Fibroblast of mammary gland (primary cell): ENCODE measurements around the gene MAP3K14.

Experiments used
- DNase-seq: peaks from one replicate; pipeline ENCODE4 v3.0.0-alpha.2; 2010; ENCODE audit warnings: low read depth
- H3K4me3 ChIP-seq: 2 replicates; pipeline ENCODE4 v1.5.1; 2011; ENCODE audit warnings: low read depth, mild to moderate bottlenecking, low read length, moderate library complexity; ENCODE audit not compliant: control insufficient read depth
- TF ChIP-seq, protein P1 (sequence below): conservative IDR thresholded peaks from 2 replicates; pipeline ENCODE4 v1.5.1; 2011; ENCODE audit warnings: low read depth, low read length, inconsistent platforms; ENCODE audit not compliant: control insufficient read depth, insufficient read depth

Gene MAP3K14

DNA sequence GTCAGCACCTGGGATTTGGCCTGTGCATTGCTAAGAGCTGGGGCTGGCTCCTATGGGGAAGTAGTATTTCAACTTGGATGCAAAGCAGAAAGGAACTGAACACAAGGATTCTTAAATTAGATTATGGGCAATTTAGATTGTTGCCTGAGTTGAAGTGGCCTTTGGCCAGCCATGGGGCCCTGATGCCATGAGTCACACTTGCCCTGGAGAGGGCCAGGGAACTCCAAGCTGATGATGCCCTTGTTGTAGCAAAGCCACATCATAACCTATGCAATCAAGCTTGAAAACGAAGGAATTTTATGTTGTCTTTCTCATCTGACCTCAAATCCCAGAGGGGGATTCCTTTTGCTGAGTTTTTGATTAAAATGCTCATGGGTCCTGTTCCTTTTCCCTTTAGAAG is 51.0 kb downstream of the MAP3K14 start:
- TF ChIP-seq, protein P1, sequence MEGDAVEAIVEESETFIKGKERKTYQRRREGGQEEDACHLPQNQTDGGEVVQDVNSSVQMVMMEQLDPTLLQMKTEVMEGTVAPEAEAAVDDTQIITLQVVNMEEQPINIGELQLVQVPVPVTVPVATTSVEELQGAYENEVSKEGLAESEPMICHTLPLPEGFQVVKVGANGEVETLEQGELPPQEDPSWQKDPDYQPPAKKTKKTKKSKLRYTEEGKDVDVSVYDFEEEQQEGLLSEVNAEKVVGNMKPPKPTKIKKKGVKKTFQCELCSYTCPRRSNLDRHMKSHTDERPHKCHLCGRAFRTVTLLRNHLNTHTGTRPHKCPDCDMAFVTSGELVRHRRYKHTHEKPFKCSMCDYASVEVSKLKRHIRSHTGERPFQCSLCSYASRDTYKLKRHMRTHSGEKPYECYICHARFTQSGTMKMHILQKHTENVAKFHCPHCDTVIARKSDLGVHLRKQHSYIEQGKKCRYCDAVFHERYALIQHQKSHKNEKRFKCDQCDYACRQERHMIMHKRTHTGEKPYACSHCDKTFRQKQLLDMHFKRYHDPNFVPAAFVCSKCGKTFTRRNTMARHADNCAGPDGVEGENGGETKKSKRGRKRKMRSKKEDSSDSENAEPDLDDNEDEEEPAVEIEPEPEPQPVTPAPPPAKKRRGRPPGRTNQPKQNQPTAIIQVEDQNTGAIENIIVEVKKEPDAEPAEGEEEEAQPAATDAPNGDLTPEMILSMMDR = no peak
- no peak overlapping the region for H3K4me3 ChIP-seq
- peak; percentile 96 for DNase-seq

DNA sequence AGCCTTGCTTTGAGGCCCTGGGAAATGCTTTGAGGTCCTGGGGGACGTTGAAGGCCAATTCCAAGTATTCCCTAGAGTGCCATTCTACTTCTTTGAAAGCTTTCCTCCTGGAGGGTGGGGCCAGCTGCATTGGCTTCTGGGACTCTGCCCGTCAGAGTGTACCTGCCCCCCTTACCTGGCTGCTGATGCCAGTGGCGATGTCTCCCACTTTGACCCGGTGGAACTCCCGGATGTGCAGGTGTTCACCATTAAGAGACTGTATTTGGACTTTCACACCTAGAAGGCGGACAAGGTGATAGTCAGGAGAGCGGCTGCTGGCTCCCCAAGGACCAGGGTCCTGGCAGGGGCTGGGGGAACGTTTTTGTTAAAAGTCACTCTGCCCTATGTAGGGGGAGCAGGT is 51.8 kb downstream of the MAP3K14 start:
- no peak overlapping the region for H3K4me3 ChIP-seq
- TF ChIP-seq, protein P1 = no peak
- DNase-seq = no peak

DNA sequence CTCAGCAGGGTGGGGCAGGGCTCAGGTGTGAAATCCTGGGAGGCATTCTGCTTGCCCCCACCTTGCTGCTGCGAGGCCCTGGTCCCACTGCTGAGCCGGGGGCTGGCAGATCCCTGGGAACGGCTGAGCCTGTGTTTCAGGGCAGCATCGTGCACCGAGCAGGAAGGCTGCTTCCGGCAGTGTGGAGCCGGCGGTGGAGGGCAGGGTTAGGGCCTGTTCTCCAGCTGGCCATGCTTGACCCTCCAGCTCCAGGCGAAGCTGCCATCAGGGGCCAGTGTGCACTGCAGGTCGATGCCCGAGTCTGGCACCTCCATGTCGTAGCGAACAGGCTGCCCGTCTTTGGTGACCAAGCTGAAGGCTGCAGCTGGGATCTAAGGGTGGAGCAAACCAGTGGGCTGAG is 52.4 kb downstream of the MAP3K14 start:
- no peak for DNase-seq
- TF ChIP-seq, protein P1 = no peak
- H3K4me3 ChIP-seq = no peak overlapping the region

DNA sequence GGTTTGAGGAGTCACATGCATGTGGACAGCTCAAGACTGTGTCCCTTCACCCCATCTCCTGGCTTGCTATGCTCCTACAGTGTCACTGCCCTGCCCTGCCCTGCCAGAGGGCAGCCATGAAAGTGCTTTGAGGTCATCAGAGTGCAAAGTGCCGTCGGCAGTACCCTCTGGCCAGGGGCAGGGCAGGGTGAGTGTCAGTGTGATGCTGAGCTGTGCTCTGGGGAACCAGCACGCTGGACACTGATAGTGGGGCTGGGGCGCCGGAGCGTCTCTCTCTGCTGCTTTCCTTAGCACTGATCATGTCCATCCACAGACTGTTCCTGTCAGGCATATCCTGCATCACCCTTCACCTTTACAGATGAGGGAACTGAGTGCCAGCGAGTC is 53.4 kb downstream of the MAP3K14 start:
- H3K4me3 ChIP-seq = no peak overlapping the region
- TF ChIP-seq, protein P1 = no peak
- no peak for DNase-seq

DNA sequence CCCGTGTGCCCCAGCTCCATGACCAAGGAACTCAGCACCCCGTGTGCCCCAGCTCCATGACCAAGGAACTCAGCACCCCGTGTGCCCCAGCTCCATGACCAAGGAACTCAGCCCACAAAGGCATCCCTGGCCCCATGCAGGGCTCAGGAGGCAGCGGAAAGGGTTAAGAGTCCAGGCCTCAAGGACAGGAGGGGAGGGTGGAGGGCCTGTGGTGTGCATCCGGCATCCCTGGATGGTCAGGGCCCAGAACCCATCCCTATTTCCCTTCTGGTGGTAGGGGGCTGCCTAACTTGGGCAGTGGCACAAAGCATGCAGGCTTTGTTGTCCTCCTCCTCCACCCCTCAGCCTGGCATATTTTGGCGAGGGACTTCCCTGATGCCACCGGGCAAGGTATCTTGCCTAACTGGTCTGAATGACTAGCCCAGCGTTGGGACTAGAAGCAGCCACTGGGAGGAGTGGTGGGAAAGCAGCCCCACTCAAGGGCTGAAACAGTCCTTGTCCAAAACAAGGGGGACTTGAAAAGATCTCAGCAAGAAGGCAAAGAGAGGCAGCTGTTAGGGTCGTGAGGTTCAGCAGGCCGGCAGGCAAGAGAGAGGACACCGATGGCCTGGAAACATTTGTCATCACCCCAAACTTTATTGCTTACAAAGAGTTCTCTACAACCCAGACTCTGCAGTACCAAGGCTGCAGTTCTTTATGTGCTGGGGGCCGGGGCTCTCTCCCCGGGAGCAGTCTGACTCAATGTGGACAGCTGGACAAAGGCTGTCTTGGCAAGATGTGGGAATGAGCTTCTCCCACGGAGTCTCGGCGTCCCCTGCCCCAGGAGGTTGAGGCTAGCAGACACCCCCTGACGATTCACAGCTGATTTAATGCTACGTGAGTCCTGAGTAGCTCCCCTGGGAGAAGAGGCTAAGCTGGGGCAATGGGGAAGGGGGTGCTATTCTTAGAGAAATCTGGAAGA is 54.0 kb downstream of the MAP3K14 start:
- H3K4me3 ChIP-seq = no peak overlapping the region
- peak; percentile 78 for DNase-seq
- TF ChIP-seq, protein P1 = no peak

DNA sequence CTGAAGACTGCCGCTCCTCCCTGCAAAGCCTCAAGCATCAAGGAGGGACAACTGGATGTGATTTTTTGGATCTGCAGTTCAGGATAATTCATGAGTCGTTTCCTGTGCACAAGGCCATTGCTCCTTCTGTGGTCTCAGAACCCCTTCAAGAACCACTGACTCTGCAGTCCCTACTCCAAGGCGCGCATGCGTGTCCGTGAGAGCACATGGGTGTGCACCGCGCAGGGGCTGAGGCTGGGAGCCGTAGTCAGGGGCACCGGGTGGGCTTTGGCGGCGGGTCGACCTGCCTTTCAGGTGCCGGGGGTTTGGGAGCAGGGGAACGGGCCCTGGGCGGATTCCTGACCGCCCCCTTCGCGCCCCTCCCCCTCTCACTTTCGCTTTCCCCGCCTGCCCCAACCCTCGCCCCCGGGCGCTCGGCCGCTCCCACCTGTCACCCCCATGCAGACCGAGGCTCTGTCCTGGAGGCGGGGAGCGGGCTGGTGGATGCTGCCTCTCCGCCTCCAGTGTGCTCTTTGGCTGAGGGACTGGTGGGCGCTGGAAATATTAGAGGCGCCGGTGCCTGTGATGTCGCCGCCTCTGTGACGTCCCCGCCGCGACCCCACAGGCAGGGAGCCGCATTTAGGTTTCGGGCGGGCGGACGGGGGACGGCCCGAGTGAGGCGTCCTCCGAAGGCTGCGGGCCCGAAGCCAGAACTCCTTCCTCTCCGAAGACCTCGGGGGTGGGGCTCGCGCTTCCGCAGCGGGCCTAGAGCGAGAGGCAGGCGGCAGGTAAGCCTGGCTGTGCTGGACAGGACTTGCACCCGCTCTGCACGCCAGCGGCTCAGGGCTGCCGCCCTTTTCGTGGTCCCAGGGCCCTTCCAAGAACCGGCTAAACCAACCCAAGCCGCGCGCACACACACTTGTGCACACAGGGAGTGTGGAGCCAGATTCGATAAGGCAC is 55.0 kb downstream of the MAP3K14 start, which contains the start of gene SPATA32:
Gene SPATA32, minus strand, starts transcription at position 518 of the 939 bp plus-strand sequence. Its CDS starts 78 bp downstream, at position 440.
- DNase-seq = no peak
- TF ChIP-seq, protein P1 = no peak

More for the DNA sequence above, 55.0 kb downstream of the MAP3K14 start, which contains the start of gene SPATA32:
- H3K4me3 ChIP-seq = peak within 1 kb of the TSS; percentile 29
